GM12878 (cell line): ENCODE measurements around the gene BICRA. TPM values are rescaled to one million over a fixed set of nuclear protein-coding genes. Genes with fewer than 3 reads are reported as not detected.

Experiments used
- ATAC-seq: fragments of 200-7000 bp; cut with Tn5 transposase; 3 replicates; pipeline ENCODE4 v1.9.1; 2020; ENCODE audit warnings: mild to moderate bottlenecking, moderate library complexity
- BruUV-seq: library from RNA; stranded (reverse); fragments of 400-500 nt; replicated peaks from 2 replicates; lab custom pipeline; 2021; lab: Mats Ljungman, UMichigan
- CTCF ChIA-PET: fragments of 300-600 bp; sonication (Branson Sonifier 250); formaldehyde crosslinking; extraction: SDS; loops from one replicate; lab custom pipeline; 2021; ENCODE audit warnings: inconsistent platforms; lab: Yijun Ruan, JAX
- POLR2A ChIA-PET: fragments of 350-600 bp; formaldehyde crosslinking; extraction: SDS; loops from one replicate; lab custom pipeline; 2021; ENCODE audit warnings: inconsistent platforms; lab: Charles Lee
- RAD21 ChIA-PET: fragments of 300-600 bp; sonication (Branson Sonifier 250); formaldehyde crosslinking; loops from one replicate; lab custom pipeline; 2023; ENCODE audit warnings: antibody characterized with exemption; ENCODE audit not compliant: unreplicated experiment; lab: Charles Lee
- SMC1A ChIA-PET: fragments of 300-600 bp; sonication (Branson Sonifier 250); formaldehyde crosslinking; loops from one replicate; lab custom pipeline; 2023; ENCODE audit not compliant: unreplicated experiment, uncharacterized antibody; lab: Charles Lee
- DNase-seq: peaks from one replicate; pipeline ENCODE4 v3.0.0-alpha.2; 2011; ENCODE audit warnings: low read depth, low spot score
- FAIRE-seq: peaks from 3 replicates; lab custom pipeline; 2011; peaks lifted over from hg19 to GRCh38; lab: Jason Lieb, UNC
- H2AFZ ChIP-seq: 2 replicates; pipeline ENCODE4 v1.6.0; 2011; ENCODE audit warnings: low read depth, low read length, control low read depth; ENCODE audit not compliant: control insufficient read depth
- H3K27ac ChIP-seq: 2 replicates; pipeline ENCODE4 v1.5.1; 2011; ENCODE audit warnings: control low read depth; ENCODE audit not compliant: control insufficient read depth, insufficient read depth
- H3K27me3 ChIP-seq, 2 experiments: replicated peaks in 1 of 2; 2 replicates each; pipeline versions ENCODE4 v1.6.0 to v1.6.1; 2011; ENCODE audit warnings: low read length in 1 of 2; ENCODE audit not compliant: control insufficient read depth in 2 of 2, insufficient read depth in 2 of 2
- H3K36me3 ChIP-seq, 2 experiments: 2 replicates each; pipeline ENCODE4 v1.5.1; 2011; ENCODE audit warnings: low read length in 1 of 2; ENCODE audit not compliant: control insufficient read depth in 2 of 2, insufficient read depth in 2 of 2
- H3K4me1 ChIP-seq: 2 replicates; pipeline ENCODE4 v1.6.1; 2011; ENCODE audit warnings: mild to moderate bottlenecking, low read length, moderate library complexity, mixed read lengths; ENCODE audit not compliant: control insufficient read depth, insufficient read depth
- H3K4me2 ChIP-seq: 2 replicates; pipeline ENCODE4 v1.6.0; 2011; ENCODE audit warnings: control low read depth; ENCODE audit not compliant: control insufficient read depth, insufficient read depth
- H3K4me3 ChIP-seq: fragments of 200-600 bp; sonication (generic); 2 replicates; pipeline ENCODE4 v1.5.1; 2016
- H3K79me2 ChIP-seq: 2 replicates; pipeline ENCODE4 v1.6.0; 2011; ENCODE audit warnings: low read length; ENCODE audit not compliant: control insufficient read depth, insufficient read depth
- H3K9ac ChIP-seq: 2 replicates; pipeline ENCODE4 v1.8.0; 2011; ENCODE audit warnings: low read length, control low read depth, mixed read lengths; ENCODE audit not compliant: control insufficient read depth, insufficient read depth
- H3K9me3 ChIP-seq: replicated peaks from 3 replicates; pipeline ENCODE4 v1.5.1; 2011; ENCODE audit warnings: mild to moderate bottlenecking, low read length; ENCODE audit not compliant: control insufficient read depth, insufficient read depth
- H4K20me1 ChIP-seq: 2 replicates; pipeline ENCODE4 v1.6.0; 2011; ENCODE audit not compliant: control insufficient read depth, insufficient read depth
- MTA3 ChIP-seq: IDR thresholded peaks from 2 replicates; pipeline ENCODE4 v1.6.1; 2012; ENCODE audit warnings: low read length, inconsistent platforms, borderline replicate concordance
- POLR2AphosphoS2 ChIP-seq: IDR thresholded peaks from 2 replicates; pipeline ENCODE4 v1.6.1; 2011; ENCODE audit warnings: low read depth, mild to moderate bottlenecking, low read length, improper control_type of control experiment, moderate library complexity
- SMARCA5 ChIP-seq: fragments of 450-650 bp; IDR thresholded peaks from 2 replicates; pipeline ENCODE4 v1.6.1; 2017; ENCODE audit warnings: mild to moderate bottlenecking
- SMC3 ChIP-seq: IDR thresholded peaks from 2 replicates; pipeline ENCODE4 v1.6.1; 2011; ENCODE audit warnings: low read length, improper control_type of control experiment, borderline replicate concordance
- TARDBP ChIP-seq: IDR thresholded peaks from 2 replicates; pipeline ENCODE4 v1.6.1; 2016; ENCODE audit warnings: borderline replicate concordance
- ZNF622 ChIP-seq: fragments of 450-650 bp; IDR thresholded peaks from 2 replicates; pipeline ENCODE4 v1.6.1; 2017; ENCODE audit warnings: mild to moderate bottlenecking, inconsistent platforms
- WGBS: methylation state at CpG from one replicate; pipeline ENCODE4 v1.1.6; 2016; ENCODE audit warnings: low lambda C conversion rate; ENCODE audit not compliant: insufficient replicate concordance, insufficient coverage; ENCODE audit errors: missing lambda C conversion rate; 5-methylcytosine and 5-hydroxymethylcytosine counted together
- in situ Hi-C: fragments of 300-500 bp; cut with MboI; formaldehyde crosslinking; loops from 9 replicates; pipeline ENCODE4 v1.14.3; 2018; ENCODE audit warnings: mixed read lengths
- intact Hi-C: fragments of 100-400 bp; cut with micrococcal nuclease; formaldehyde crosslinking; loops from one replicate; pipeline ENCODE4 v1.14.2; 2022; ENCODE audit not compliant: unreplicated experiment
- polyA plus RNA-seq, 11 experiments: library from polyadenylated mRNA; depleted of rRNA in 4 of 11; unstranded in 6 of 11; stranded (reverse) in 5 of 11; fragments of >200 nt; fragmentation: Nextera tagmentation in 4 of 11; fragmentation: Illumina TruSeq in 1 of 11; extraction: Ambion mirVana in 4 of 11; extraction: Trizol in 1 of 11; gene quantifications; 1 replicate in 1 of 11; 2 replicates in 10 of 11; pipeline versions ENCODE4 v1.2.1 to v1.2.3, GENCODE V29; 2011 to 2016; ENCODE audit warnings: inconsistent platforms in 2 of 11, missing spikeins in 2 of 11, low read depth in 1 of 11
- total RNA-seq, 4 experiments: library from RNA; depleted of rRNA in 3 of 4; stranded (reverse); fragments of >200 nt in 3 of 4; fragmentation: Illumina TruSeq in 1 of 4; extraction: Trizol in 1 of 4; gene quantifications; 2 replicates each; pipeline versions ENCODE4 v1.2.1 to v1.2.3, GENCODE V29; 2013 to 2021
- TF ChIP-seq, protein P1 (sequence below): fragments of 450-650 bp; IDR thresholded peaks from 2 replicates; pipeline ENCODE4 v1.6.1; 2016; ENCODE audit warnings: mild to moderate bottlenecking
- TF ChIP-seq, protein P2 (sequence below): fragments of 150-350 bp; IDR thresholded peaks from 2 replicates; pipeline ENCODE4 v1.6.1; 2016; ENCODE audit warnings: low read depth, low read length
- TF ChIP-seq, protein P3 (sequence below): fragments of 450-650 bp; IDR thresholded peaks from 2 replicates; pipeline ENCODE4 v1.6.1; 2017; ENCODE audit warnings: antibody characterized with exemption, mild to moderate bottlenecking, moderate library complexity
- TF ChIP-seq, protein P4 (sequence below): fragments of 450-650 bp; formaldehyde crosslinking; IDR thresholded peaks from 2 replicates; pipeline ENCODE4 v1.4.0; 2022; ENCODE audit warnings: mild to moderate bottlenecking, moderate library complexity
- TF ChIP-seq, protein P5 (sequence below): IDR thresholded peaks from 2 replicates; pipeline ENCODE4 v1.6.1; 2011; ENCODE audit warnings: mild to moderate bottlenecking, low read depth, low read length, moderate library complexity; ENCODE audit not compliant: insufficient replicate concordance

BICRA gene
- total and polyA plus RNA-seq, 10 of the 15 experiments (the other 5 are each of a cell fraction or from before 2014, with no cell fraction given) = 0.11 to 15.3 (median 1.3) TPM

DNA sequence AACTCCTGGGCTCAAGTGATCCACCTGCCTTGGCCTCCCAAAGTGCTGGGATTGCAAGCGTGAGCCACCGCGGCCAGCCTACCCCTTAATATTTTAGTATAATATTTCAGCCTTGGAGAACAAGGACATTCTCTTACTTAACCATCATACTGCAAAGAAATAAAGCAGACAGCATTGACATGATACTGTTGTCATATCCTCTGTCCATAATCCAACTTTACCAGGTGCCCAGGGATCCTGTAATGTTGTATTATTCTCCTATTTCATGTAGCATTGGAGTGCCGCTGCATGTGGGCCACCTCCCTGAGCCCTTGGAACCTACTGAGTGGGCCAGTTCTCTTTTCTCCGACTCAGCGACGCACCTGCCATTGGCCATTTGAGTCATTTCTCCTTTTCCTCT, 82.8 kb downstream of the BICRA start (continued):
- TF ChIP-seq, protein P1, sequence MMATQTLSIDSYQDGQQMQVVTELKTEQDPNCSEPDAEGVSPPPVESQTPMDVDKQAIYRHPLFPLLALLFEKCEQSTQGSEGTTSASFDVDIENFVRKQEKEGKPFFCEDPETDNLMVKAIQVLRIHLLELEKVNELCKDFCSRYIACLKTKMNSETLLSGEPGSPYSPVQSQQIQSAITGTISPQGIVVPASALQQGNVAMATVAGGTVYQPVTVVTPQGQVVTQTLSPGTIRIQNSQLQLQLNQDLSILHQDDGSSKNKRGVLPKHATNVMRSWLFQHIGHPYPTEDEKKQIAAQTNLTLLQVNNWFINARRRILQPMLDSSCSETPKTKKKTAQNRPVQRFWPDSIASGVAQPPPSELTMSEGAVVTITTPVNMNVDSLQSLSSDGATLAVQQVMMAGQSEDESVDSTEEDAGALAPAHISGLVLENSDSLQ = no peak
- TF ChIP-seq POLR2AphosphoS2 (no peak), TARDBP (no peak)

DNA sequence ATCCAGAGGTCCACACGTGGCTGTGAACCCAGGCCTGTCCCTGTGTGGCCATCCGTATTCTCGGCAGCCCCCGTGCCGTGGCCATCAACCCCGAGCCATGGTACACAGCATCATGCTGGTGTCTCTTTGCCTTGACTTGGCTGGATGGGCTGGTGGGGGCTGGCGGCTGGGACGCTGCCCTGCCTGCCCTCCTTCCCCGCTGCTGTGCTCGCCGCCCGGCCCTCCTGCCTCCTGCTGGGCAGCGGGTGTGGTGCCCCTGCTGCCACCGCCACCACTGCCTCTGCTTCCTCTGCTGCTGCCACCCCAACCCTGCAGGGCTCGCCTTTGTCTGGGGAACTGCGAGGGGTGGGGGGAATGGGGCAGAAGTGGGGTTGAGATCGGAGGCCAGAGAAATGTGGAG, 84.6 kb downstream of the BICRA start:
- Histone ChIP-seq H4K20me1 (no peaks in the 10 kb centered on the region), H3K9me3 (no peaks in the 10 kb centered on the region), H3K9ac (no peak overlapping the region), H3K79me2 (no peaks in the 10 kb centered on the region), H3K27ac (no peak overlapping the region), H3K4me1 (no peaks in the 10 kb centered on the region), H3K4me2 (no peak overlapping the region), H3K27me3 (no peaks in the 10 kb centered on the region), H2AFZ (no peak overlapping the region), H3K4me3 (no peak overlapping the region), H3K36me3 (no peaks in the 10 kb centered on the region; a peak in 1 of 4 replicates)
- in situ Hi-C loops (no loop called here), intact Hi-C loops (no loop called here)
- ChIA-PET SMC1A (no interaction called here), POLR2A (no interaction called here), CTCF (no interaction called here), RAD21 (no interaction called here)
- no peak for DNase-seq
- ATAC-seq = no peak
- no TSS peak for BruUV-seq
- WGBS = 92% methylated on average over 15 of the region's 17 CpGs
- FAIRE-seq = no peak
- TF ChIP-seq, protein P2, sequence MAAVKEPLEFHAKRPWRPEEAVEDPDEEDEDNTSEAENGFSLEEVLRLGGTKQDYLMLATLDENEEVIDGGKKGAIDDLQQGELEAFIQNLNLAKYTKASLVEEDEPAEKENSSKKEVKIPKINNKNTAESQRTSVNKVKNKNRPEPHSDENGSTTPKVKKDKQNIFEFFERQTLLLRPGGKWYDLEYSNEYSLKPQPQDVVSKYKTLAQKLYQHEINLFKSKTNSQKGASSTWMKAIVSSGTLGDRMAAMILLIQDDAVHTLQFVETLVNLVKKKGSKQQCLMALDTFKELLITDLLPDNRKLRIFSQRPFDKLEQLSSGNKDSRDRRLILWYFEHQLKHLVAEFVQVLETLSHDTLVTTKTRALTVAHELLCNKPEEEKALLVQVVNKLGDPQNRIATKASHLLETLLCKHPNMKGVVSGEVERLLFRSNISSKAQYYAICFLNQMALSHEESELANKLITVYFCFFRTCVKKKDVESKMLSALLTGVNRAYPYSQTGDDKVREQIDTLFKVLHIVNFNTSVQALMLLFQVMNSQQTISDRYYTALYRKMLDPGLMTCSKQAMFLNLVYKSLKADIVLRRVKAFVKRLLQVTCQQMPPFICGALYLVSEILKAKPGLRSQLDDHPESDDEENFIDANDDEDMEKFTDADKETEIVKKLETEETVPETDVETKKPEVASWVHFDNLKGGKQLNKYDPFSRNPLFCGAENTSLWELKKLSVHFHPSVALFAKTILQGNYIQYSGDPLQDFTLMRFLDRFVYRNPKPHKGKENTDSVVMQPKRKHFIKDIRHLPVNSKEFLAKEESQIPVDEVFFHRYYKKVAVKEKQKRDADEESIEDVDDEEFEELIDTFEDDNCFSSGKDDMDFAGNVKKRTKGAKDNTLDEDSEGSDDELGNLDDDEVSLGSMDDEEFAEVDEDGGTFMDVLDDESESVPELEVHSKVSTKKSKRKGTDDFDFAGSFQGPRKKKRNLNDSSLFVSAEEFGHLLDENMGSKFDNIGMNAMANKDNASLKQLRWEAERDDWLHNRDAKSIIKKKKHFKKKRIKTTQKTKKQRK = no peak
- TF ChIP-seq MTA3 (no peak), SMC3 (no peak), ZNF622 (no peak), SMARCA5 (no peak)
- TF ChIP-seq, protein P3, sequence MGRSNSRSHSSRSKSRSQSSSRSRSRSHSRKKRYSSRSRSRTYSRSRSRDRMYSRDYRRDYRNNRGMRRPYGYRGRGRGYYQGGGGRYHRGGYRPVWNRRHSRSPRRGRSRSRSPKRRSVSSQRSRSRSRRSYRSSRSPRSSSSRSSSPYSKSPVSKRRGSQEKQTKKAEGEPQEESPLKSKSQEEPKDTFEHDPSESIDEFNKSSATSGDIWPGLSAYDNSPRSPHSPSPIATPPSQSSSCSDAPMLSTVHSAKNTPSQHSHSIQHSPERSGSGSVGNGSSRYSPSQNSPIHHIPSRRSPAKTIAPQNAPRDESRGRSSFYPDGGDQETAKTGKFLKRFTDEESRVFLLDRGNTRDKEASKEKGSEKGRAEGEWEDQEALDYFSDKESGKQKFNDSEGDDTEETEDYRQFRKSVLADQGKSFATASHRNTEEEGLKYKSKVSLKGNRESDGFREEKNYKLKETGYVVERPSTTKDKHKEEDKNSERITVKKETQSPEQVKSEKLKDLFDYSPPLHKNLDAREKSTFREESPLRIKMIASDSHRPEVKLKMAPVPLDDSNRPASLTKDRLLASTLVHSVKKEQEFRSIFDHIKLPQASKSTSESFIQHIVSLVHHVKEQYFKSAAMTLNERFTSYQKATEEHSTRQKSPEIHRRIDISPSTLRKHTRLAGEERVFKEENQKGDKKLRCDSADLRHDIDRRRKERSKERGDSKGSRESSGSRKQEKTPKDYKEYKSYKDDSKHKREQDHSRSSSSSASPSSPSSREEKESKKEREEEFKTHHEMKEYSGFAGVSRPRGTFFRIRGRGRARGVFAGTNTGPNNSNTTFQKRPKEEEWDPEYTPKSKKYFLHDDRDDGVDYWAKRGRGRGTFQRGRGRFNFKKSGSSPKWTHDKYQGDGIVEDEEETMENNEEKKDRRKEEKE = no peak
- TF ChIP-seq, protein P4, sequence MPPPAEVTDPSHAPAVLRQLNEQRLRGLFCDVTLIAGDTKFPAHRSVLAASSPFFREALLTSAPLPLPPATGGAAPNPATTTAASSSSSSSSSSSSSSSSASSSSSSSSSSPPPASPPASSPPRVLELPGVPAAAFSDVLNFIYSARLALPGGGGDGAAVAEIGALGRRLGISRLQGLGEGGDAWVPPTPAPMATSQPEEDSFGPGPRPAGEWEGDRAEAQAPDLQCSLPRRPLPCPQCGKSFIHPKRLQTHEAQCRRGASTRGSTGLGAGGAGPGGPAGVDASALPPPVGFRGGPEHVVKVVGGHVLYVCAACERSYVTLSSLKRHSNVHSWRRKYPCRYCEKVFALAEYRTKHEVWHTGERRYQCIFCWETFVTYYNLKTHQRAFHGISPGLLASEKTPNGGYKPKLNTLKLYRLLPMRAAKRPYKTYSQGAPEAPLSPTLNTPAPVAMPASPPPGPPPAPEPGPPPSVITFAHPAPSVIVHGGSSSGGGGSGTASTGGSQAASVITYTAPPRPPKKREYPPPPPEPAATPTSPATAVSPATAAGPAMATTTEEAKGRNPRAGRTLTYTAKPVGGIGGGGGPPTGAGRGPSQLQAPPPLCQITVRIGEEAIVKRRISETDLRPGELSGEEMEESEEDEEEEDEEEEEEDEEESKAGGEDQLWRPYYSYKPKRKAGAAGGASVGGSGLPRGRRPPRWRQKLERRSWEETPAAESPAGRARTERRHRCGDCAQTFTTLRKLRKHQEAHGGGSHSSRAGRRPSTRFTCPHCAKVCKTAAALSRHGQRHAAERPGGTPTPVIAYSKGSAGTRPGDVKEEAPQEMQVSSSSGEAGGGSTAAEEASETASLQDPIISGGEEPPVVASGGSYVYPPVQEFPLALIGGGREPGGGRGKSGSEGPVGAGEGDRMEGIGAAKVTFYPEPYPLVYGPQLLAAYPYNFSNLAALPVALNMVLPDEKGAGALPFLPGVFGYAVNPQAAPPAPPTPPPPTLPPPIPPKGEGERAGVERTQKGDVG = no peak
- TF ChIP-seq, protein P5, sequence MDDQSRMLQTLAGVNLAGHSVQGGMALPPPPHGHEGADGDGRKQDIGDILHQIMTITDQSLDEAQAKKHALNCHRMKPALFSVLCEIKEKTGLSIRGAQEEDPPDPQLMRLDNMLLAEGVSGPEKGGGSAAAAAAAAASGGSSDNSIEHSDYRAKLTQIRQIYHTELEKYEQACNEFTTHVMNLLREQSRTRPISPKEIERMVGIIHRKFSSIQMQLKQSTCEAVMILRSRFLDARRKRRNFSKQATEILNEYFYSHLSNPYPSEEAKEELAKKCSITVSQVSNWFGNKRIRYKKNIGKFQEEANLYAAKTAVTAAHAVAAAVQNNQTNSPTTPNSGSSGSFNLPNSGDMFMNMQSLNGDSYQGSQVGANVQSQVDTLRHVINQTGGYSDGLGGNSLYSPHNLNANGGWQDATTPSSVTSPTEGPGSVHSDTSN = no peak
